CD4-positive, alpha-beta T cell treated with Interleukin-4 for 1 hour (primary cell): ENCODE measurements around the gene S1PR2.
"Not testable (repeated sequence)": the region's sequence is repeated elsewhere in the genome, so short reads cannot be mapped to it uniquely, and the experiment has no call there.

ENCODE experiments used
- DNase-seq, 2 donors: peaks; one replicate each; pipeline ENCODE4 v3.0.0-alpha.2; 2020 to 2022

S1PR2 gene

GRCh38 chr19:10252707-10253106 is 21.6 kb upstream of the S1PR2 start:
- no peak for DNase-seq

- peak; percentile 98 for DNase-seq
Measured at GRCh38 chr19:10251792-10252694, 20.9 kb upstream of the S1PR2 start, which contains the start of gene MRPL4. Gene MRPL4, plus strand, starts transcription at chr19:10252214. Its CDS starts 40 bp downstream, at chr19:10252254.

GRCh38 chr19:10246511-10246910 is 15.4 kb upstream of the S1PR2 start:
- DNase-seq: no peak

GRCh38 chr19:10245189-10245939 is 14.2 kb upstream of the S1PR2 start:
- DNase-seq: no peak

- no peak for DNase-seq
Measured at GRCh38 chr19:10243606-10244005, 12.5 kb upstream of the S1PR2 start.

GRCh38 chr19:10241826-10242449 is 10.8 kb upstream of the S1PR2 start:
- DNase-seq: not testable (repeated sequence)

GRCh38 chr19:10238172-10238783 is 7.1 kb upstream of the S1PR2 start:
- no peak for DNase-seq

- no peak for DNase-seq
Measured at GRCh38 chr19:10237702-10238101, 6.6 kb upstream of the S1PR2 start.

GRCh38 chr19:10235409-10235808 is 4.3 kb upstream of the S1PR2 start:
- DNase-seq: not testable (repeated sequence)

- DNase-seq: no peak
Measured at GRCh38 chr19:10235003-10235402, 3.9 kb upstream of the S1PR2 start.

GRCh38 chr19:10233946-10234345 is 2.8 kb upstream of the S1PR2 start:
- no peak for DNase-seq

- no peak for DNase-seq
Measured at GRCh38 chr19:10231612-10232228, 589 bp upstream of the S1PR2 start.

- peak; percentile 75 to 80 for DNase-seq
Measured at GRCh38 chr19:10230173-10230860, 814 bp downstream of the S1PR2 start.

GRCh38 chr19:10228920-10229319 is 2.2 kb downstream of the S1PR2 start:
- DNase-seq: peak; percentile 58 to 70

- no peak for DNase-seq
Measured at GRCh38 chr19:10228393-10228792, 2.7 kb downstream of the S1PR2 start.

- DNase-seq: no peak
Measured at GRCh38 chr19:10227026-10227971, 3.8 kb downstream of the S1PR2 start.

- DNase-seq: no peak
Measured at GRCh38 chr19:10226376-10227025, 4.6 kb downstream of the S1PR2 start.

- DNase-seq: no peak
Measured at GRCh38 chr19:10226021-10226375, 5.1 kb downstream of the S1PR2 start.

- DNase-seq: no peak
Measured at GRCh38 chr19:10224337-10224736, 6.8 kb downstream of the S1PR2 start.
